Upper lobe of left lung (tissue), 4 donors: ENCODE measurements around the gene CPEB3.

Experiments
- CTCF ChIP-seq, 6 experiments: fragments of 450-650 bp in 4 of 6; fragments of 200-600 bp in 2 of 6; sonication (generic) in 2 of 6; IDR thresholded peaks; one replicate each; pipeline ENCODE4 v1.5.1; 2016 to 2019; ENCODE audit warnings: antibody characterized with exemption in 6 of 6
- POLR2A ChIP-seq, 4 donors: fragments of 450-650 bp; IDR thresholded peaks; one replicate each; pipeline ENCODE4 v1.5.1; 2016 to 2017; ENCODE audit warnings: antibody characterized with exemption in 4 of 4, mild to moderate bottlenecking in 2 of 4
- POLR2AphosphoS5 ChIP-seq, 2 donors: sonication (generic); formaldehyde crosslinking; IDR thresholded peaks; one replicate each; pipeline ENCODE4 v1.5.1; 2017; ENCODE audit warnings: antibody characterized with exemption in 2 of 2

- TF ChIP-seq CTCF (IDR thresholded peaks at IDR 0.05) (no peak), POLR2A (IDR thresholded peaks at IDR 0.05) (no peak), POLR2AphosphoS5 (IDR thresholded peaks at IDR 0.05) (no peak)
Measured at GRCh38 chr10:92121686-92122492, 169.0 kb downstream of the CPEB3 start.
